ENCODE results near the gene MRPS11. TPM values are rescaled to one million over a fixed set of nuclear protein-coding genes. Genes with fewer than 3 reads are reported as not detected.

Gene MRPS11
- total RNA-seq, 2 donors from 2014 or later, result 45.7 to 73.6 TPM

DNA sequence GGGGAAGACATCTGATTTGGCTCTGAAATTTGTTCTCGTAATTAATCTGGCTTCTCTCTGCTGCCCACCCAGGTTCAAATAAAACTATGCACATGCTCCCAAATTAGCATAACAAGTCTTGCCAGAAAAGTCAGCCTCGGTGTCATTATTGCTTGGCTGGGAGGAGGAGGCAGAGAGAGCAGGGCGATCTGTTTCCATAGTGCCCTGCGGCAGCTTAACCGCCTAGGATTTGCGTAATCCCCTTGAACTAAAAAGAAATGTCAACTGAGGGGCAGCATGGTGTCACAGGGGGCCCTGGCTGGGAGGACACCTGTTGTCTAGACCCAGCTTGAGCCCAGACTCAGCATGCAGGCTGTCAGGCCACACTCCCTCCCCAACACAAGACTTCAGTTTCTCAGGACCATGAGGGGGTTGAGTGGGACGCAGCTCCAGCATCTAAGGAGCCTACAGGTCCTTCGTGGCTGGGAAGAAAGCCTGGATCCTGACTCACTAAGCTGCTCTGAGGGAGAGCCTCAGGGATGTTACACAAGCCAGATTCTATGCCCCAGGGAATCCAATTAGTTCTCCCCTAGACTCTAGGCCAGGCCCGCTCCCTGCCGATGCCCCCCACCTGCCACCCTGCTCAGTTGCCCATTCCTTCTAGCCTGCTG lies 17.3 kb downstream of the MRPS11 start:
- Histone ChIP-seq H3K27me3 (no peaks in the 10 kb centered on the region), H3K4me3 (no peak overlapping the region), H3K9ac (ENCODE audit: low read depth in 2 of 2, low read length in 2 of 2) (no peak overlapping the region), H3K36me3 (no peaks in the 10 kb centered on the region), H3K4me1 (no peaks in the 10 kb centered on the region), H3K9me3 (no peaks in the 10 kb centered on the region), H3K27ac (no peak overlapping the region)
- TF ChIP-seq, protein P1, sequence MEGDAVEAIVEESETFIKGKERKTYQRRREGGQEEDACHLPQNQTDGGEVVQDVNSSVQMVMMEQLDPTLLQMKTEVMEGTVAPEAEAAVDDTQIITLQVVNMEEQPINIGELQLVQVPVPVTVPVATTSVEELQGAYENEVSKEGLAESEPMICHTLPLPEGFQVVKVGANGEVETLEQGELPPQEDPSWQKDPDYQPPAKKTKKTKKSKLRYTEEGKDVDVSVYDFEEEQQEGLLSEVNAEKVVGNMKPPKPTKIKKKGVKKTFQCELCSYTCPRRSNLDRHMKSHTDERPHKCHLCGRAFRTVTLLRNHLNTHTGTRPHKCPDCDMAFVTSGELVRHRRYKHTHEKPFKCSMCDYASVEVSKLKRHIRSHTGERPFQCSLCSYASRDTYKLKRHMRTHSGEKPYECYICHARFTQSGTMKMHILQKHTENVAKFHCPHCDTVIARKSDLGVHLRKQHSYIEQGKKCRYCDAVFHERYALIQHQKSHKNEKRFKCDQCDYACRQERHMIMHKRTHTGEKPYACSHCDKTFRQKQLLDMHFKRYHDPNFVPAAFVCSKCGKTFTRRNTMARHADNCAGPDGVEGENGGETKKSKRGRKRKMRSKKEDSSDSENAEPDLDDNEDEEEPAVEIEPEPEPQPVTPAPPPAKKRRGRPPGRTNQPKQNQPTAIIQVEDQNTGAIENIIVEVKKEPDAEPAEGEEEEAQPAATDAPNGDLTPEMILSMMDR (IDR thresholded peaks at IDR 0.05), result no peak
- DNase-seq, result no peak
- intact Hi-C loops (cut with DNase I), result no loop called here

DNA sequence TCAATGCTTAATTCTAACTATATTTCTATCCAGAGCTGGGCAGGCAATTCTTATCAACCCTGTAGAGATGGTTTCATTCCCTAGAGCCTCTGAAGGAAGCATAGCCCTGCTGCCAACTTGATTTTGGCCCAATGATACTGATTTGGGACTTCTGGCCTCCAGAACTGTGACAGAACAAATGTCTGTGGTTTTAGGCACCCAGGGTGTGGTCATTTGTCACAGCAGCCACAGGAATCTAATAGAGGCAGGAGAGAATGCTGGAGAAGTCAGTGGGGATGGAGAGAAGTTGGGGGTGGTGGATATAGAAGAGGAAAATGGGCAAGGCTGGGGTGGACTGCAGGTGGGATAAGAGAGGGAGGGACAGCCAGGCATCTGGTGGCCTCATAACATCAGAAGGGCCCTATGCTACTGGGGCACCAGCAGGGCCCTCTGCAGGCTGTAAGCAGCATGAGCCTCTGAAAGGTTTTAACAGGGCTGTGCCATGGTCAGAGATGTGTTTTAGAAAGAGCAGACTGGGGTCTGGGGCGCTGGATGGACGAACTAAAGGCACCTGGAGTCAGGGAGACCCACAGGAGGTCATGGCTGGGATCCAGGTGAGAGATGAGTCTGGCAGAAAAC lies 19.8 kb downstream of the MRPS11 start:
- TF ChIP-seq, protein P1 (IDR thresholded peaks at IDR 0.05), result no peak
- H3K4me3 ChIP-seq, result no peak overlapping the region
- no peak overlapping the region for H3K9ac ChIP-seq (ENCODE audit: low read depth in 2 of 2, low read length in 2 of 2)
- H3K9me3 ChIP-seq, result no peaks in the 10 kb centered on the region
- no peaks in the 10 kb centered on the region for H3K36me3 ChIP-seq
- no peaks in the 10 kb centered on the region for H3K4me1 ChIP-seq
- intact Hi-C loops (cut with DNase I), result no loop called here
- no peak for DNase-seq
- H3K27ac ChIP-seq, result no peak overlapping the region
- no peaks in the 10 kb centered on the region for H3K27me3 ChIP-seq

DNA sequence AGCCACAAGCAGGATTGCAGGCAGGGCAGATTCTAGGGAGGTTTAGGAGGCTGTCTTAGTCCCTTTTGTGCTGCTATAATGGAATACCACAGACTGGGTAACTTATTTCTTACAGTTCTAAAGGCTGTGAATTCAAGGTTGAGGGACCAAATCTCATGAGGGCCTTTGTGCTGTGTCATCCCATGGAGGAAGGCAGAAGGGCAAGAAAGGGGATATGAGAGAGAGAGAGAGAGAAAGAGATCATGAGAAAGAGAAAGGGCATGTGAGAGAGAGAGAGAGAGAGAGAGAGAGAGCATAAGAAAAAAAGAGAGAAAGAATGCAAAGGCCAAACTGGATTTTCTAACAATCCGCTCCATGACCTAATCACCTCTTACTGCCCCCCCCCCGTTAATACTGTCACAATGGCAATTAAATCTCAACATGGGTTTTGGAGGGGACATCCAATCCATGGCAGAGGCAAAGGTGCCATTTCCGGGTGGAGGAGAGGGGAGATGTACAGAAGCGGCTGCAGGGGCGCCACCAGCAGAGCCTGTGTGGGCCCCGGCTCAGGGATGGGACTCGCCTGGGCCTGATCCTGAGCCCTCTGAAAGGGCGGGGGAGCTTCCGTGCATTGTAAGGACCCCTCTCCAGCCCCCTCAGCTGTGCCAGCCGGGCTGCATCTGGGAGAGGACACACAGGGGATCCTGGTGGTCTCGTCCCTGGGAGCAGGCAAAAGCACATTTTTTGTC lies 20.5 kb downstream of the MRPS11 start:
- no peaks in the 10 kb centered on the region for H3K36me3 ChIP-seq
- no peak overlapping the region for H3K4me3 ChIP-seq
- H3K4me1 ChIP-seq, result no peaks in the 10 kb centered on the region
- no peaks in the 10 kb centered on the region for H3K9me3 ChIP-seq
- H3K9ac ChIP-seq (ENCODE audit: low read depth in 2 of 2, low read length in 2 of 2), result no peak overlapping the region
- DNase-seq, result no peak
- no peaks in the 10 kb centered on the region for H3K27me3 ChIP-seq
- intact Hi-C loops (cut with DNase I), result no loop called here
- no peak overlapping the region for H3K27ac ChIP-seq
- TF ChIP-seq, protein P1 (IDR thresholded peaks at IDR 0.05), result no peak

DNA sequence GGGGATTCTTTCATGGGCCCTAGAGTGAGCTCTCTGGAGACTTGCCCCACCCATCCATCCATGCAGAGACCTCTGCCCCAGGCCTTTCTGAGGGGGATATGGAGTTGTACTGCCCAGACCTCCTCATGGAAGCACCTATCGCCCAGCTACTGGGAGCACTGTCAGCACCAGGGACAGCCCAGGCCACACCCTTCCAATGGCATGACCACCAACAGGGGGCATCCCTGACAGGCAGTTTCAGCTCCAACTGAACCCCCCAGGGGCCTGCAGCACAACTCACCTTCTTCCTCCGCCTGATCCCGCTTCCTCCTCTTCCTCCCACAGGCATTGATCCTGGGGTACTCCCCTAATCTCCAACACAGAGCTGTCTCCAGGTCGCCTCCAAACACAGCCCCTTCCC lies 21.8 kb downstream of the MRPS11 start:
- no peak overlapping the region for H3K4me3 ChIP-seq
- no peaks in the 10 kb centered on the region for H3K27me3 ChIP-seq
- no peaks in the 10 kb centered on the region for H3K9me3 ChIP-seq
- no peak for DNase-seq
- TF ChIP-seq, protein P1 (IDR thresholded peaks at IDR 0.05), result no peak
- no peak overlapping the region for H3K27ac ChIP-seq
- no peaks in the 10 kb centered on the region for H3K36me3 ChIP-seq
- no peaks in the 10 kb centered on the region for H3K4me1 ChIP-seq
- H3K9ac ChIP-seq (ENCODE audit: low read depth in 2 of 2, low read length in 2 of 2), result no peak overlapping the region
- intact Hi-C loops (cut with DNase I), result no loop called here

DNA sequence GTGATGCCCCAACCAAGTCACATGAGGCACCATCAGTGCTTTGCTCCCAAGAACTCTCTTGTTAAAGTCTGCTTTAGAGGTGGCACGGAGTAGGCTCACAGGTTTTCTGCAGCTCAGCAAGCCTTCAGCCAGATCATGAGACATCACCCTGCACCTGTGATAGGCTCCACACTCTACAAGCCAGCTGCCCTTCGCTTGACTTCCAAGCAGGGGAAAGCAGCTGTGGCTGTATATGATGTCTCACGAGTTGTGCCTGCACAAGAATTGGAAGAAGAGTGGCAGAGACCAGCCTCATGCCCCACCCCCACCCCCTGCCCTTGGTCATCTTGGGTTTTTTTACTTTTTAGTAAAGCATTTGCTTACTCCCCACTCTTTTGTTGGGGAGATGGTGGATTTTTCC lies 22.5 kb downstream of the MRPS11 start:
- H3K4me1 ChIP-seq, result no peaks in the 10 kb centered on the region
- TF ChIP-seq, protein P1 (IDR thresholded peaks at IDR 0.05), result no peak
- H3K9ac ChIP-seq (ENCODE audit: low read depth in 2 of 2, low read length in 2 of 2), result no peak overlapping the region
- no peaks in the 10 kb centered on the region for H3K27me3 ChIP-seq
- no peaks in the 10 kb centered on the region for H3K36me3 ChIP-seq
- intact Hi-C loops (cut with DNase I), result no loop called here
- H3K9me3 ChIP-seq, result no peaks in the 10 kb centered on the region
- no peak for DNase-seq
- H3K4me3 ChIP-seq, result no peak overlapping the region
- no peak overlapping the region for H3K27ac ChIP-seq
